OCI-LY1 (cell line): ENCODE results near the gene CYP2F1.

Source experiments
- CTCF ChIP-seq: fragments of 200-600 bp; sonication (generic), shearing (Covaris generic); IDR thresholded peaks from 2 replicates; pipeline ENCODE4 v1.5.1; 2017; ENCODE audit warnings: mild to moderate bottlenecking, antibody characterized with exemption, low read length, moderate library complexity, mixed read lengths
- EZH2 ChIP-seq: fragments of 200-600 bp; sonication (generic), shearing (Covaris generic); IDR thresholded peaks from 2 replicates; pipeline ENCODE4 v1.8.0; 2017; ENCODE audit warnings: borderline replicate concordance, mixed run types, mild to moderate bottlenecking, antibody characterized with exemption, low read length, moderate library complexity, mixed read lengths

- no peak for TF ChIP-seq CTCF
- no peak for TF ChIP-seq EZH2
Measured at GRCh38 chr19:41149831-41150230, 35.6 kb downstream of the CYP2F1 start.
